Stimulated activated CD4-positive, alpha-beta T cell treated with anti-CD3 and anti-CD28 coated beads, Interleukin-1b, Interleukin-23, amount 100 ng/mL, for 1 hour (primary cell): ENCODE measurements around the gene MUS81.
"Not testable (repeated sequence)": the region's sequence is repeated elsewhere in the genome, so short reads cannot be mapped to it uniquely, and the experiment has no call there.

Source experiments
- DNase-seq, 2 donors: peaks; one replicate each; pipeline ENCODE4 v3.0.0-alpha.2; 2020; ENCODE audit warnings: low read depth in 2 of 2

MUS81 gene

DNA sequence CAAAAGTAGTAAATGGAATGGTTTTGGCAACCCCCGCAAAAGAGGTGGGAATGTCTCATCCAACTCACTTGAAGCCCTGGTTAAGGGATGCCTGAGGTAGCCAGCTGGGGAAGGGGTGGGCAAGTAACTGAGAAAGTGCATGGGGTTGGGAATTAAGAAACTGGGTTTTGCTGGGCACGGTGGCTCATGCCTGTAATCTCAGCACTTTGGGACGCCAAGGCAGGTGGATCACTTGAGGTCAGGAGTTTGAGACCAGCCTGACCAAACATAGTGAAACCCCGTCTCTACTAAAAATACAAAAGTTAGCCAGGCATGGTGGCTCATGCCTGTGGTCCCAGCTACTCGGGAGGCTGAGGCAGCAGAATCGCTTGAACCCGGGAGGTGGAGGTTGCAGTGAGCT is 11.5 kb upstream of the MUS81 start:
- not testable (repeated sequence) for DNase-seq

- DNase-seq, result no peak
Observed at GRCh38 chr11:65849366-65849765, 10.9 kb upstream of the MUS81 start.

DNA sequence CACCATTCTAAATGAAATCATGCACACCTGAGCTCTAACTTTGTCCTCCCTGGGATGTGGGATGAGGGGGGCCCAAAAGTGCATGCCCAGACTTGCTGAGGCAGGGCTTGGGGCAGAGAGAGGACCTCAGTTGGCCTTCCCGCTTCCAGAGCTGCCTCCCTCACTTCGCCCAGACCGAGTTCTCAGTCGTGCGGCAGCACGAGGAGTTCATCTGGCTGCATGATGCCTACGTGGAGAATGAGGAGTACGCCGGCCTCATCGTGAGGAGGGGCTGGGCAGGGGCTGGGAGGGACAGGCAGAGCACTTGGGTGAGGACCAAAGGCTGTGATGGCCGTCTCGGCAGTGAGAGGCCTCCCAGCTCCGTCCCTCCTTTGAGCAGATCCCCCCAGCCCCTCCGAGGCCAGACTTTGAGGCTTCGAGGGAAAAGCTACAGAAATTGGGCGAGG is 10.4 kb upstream of the MUS81 start:
- no peak for DNase-seq

GRCh38 chr11:65850217-65851082 is 9.8 kb upstream of the MUS81 start:
- no peak for DNase-seq

- no peak for DNase-seq
Observed at GRCh38 chr11:65851083-65851579, 9.1 kb upstream of the MUS81 start.

DNA sequence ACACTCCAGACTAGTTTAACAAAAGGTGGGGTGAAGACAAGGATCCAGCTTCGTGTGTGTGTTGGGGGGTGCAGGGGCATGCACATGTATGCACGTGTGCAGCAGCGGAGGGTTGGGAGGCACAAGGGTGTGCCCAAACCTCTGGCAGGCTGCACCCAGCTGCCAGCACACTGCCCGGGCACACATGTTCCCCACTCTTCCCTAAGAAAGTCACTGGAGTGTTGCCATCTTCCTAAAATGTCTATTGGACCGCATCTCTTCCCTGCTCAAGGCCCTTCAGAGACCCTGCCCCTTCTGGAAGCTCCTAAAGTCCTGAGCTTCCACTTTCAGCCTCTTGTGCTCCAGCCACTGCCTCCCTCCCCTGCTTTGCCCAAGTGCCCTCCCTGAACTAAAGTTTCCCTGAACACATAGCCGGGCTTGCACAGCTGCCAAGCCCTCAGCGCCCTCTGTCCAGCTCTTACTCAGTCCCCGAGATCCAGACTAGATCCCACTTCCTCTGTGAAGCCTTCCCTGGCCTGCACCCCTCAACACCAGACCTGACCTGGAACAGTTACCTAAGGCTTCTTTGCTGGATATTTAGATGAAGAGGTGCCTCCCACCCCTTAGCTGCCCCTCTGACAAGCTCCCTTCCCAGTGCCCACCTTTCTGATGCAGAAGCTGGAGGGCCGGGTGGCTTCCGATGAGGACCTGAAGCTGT is 8.3 kb upstream of the MUS81 start:
- DNase-seq, result no peak

DNA sequence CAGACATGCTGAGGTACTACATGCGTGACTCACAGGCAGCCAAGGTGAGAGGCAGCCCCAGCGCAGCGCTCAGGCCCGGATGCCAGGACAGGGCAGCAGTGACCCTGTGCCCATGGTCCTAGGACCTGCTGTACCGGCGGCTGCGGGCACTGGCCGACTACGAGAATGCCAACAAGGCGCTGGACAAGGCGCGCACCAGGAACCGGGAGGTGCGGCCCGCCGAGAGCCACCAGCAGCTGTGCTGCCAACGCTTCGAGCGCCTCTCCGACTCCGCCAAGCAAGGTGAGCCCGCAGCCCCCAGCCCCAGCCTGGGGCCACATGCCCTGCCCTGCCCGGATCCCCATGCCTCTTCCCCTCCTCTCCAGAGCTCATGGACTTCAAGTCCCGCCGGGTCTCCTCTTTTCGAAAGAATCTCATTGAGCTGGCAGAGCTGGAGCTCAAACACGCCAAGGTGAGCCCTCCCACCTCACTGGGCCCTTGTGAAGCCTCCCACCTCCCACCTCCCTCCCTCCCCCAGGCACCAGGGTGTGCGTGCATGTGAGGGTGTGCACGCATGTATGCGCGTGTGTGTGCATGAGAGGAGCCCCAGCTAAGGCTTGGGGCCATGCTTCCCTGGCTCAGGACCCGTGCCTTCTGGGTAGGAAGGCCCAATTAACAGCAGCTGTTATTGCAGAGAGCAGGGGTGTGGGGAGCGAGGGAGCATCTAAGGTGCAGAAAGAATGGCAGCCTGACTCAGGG is 7.6 kb upstream of the MUS81 start:
- no peak for DNase-seq

- no peak for DNase-seq
Observed at GRCh38 chr11:65853246-65853979, 6.8 kb upstream of the MUS81 start.

DNA sequence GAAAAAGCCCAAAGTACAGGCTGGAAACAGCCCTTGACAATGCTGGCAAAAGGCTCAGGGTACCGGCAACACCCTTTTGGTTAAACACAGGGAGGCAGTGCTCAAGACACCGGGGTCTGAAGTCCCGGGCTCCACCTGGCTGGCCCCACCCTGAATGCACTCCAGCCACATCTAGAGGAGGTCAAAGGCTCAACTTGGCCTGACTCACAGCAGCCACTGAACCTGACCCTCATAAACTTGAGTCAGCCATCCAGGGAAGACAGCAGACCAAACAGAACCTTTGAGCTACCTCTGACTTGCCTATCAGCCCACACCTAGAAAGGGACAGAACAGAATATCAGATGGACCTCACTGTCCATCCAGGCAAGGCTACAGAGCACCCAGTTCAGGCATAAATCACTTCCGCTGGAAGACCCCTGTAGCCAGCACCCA is 6.1 kb upstream of the MUS81 start:
- no peak for DNase-seq

DNA sequence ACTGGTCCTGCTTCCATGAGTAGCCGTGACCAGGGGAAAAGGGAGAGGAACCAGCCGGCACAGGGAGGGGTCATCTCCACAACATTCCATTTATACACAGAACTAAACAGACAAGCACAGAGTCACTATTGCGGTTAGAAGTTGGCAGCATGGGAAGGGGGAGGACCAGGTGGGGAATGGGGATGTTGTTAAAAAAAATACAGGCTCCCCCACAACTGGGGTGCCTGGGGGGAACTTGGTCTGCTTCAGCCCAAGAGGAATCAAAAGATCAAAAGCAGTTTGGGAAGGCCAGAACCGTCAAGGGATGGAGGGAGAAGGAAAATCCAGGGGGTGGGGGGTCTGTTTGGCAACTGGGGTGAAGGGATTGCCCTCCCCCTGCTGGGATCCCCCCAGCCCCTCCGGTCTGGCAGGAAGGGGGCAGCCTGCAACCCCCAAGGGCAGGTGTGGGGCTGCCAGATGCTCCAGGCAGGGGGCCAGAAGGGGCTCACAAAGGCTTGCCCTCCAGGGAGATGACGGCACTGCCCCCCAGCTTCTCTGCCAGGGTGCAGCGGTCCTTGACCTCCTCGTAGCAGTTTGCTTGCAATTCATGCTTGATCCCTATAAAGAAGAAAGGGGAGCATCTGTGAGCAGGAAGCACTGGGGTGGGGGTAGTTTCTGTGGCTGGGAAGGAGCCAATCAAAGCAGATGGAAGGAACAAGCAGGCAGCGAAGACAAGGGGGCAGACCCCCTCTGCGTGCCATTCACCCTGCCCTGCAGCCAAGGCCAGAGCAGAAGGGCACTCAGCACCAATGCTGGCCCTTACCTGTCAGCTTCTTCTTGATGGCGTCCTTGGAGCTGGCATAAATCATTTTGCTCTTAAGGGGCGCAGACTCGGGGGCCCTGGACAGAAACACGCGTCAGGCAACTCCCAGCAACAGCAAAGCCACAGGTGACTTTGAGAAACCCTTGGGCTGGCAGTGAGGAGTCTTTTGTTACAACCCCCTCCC is 5.1 kb upstream of the MUS81 start:
- DNase-seq, result no peak

GRCh38 chr11:65855927-65856363 is 4.3 kb upstream of the MUS81 start:
- DNase-seq, result no peak

DNA sequence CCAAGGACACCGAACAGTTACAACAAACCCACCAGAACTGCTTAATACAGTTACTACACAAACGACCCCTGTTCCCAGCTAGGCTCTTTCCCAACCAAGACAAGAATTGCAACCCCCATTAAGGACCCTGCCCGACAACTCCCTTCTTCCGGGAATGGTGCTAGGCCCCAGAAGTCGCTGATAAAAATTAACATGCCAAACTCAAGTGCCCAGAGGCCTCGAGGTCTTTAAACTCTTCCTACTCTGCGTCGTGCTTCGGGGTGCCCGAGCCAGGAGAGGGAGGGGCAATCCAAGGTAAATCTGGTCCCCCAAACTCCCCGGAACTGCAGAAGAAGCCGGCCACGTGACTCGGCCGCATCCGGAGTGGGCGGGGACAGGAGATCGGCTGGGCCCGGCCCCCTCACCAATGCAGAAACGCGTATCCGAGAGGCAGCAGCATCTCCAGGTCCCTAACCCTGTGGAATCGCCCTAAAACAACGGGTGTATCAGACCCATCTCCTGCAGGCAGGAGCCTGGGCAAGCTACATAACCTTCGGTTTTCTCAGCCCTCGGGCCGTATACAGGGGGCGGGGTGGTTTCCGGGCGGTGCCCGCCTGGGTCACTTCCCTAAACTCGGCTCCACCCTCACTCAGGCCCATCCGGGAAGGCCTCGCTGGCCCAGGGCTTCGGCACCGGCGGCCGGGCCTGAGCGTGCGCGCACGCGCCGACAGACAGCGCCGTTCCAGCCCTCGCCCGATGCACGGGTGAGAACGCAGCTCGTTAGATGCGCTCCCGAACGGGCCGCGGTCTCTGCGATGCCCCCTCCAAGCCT is 3.3 kb upstream of the MUS81 start:
- peak; percentile 53 to 70 for DNase-seq

GRCh38 chr11:65857500-65857852 is 2.8 kb upstream of the MUS81 start:
- peak in 1 of 2 donors; percentile 34 for DNase-seq

DNA sequence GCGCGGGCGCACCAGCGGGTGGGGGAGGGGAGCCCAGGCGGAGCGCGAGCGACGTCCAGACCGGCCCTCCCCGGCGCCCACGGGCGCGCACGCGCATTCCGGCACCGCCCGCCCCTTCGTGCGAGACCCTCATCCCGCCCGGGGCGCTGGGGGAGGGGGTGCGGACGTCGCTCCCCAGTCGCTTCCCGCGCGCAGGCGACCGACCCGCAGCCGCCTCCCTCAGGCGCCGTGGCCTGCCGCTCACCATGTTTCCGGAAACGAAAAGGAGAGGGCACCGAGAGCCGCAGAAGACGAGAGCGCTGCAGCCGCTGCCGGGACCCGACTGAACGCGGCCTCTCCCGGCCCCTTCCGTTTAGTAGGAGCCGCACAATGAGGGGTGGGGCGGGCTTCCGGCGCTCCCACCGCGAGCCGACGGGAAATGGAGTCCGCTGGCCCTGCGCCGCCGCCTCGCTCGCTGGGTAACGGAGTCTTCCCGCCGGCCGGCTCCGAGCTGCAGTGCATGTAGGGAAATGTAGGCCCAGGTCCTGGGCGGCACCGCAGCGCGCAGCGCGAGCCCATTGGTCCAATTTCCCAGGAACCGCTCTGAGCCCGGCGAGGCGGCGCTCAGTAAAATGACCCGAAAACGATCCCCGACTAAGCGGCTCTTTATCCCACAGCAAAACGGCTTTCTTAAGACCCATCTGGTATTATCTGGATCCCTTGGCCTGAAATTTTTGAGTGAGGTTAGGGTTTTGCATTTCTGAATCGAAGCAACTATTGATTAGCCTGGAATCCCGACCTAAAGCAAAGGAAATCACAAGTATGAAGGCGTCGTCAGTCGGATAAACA is 2.2 kb upstream of the MUS81 start, which contains the start of gene CFL1:
Gene CFL1 (minus strand): TSS at position 328 of the 828 bp plus-strand sequence. CDS start 81 bp downstream, at position 247.
- peak; percentile 86 to 92 for DNase-seq

- no peak for DNase-seq
Observed at GRCh38 chr11:65858681-65859087, 1.5 kb upstream of the MUS81 start.

- DNase-seq, result peak; percentile 95 to 96
Observed at GRCh38 chr11:65859095-65859811, 980 bp upstream of the MUS81 start.

DNA sequence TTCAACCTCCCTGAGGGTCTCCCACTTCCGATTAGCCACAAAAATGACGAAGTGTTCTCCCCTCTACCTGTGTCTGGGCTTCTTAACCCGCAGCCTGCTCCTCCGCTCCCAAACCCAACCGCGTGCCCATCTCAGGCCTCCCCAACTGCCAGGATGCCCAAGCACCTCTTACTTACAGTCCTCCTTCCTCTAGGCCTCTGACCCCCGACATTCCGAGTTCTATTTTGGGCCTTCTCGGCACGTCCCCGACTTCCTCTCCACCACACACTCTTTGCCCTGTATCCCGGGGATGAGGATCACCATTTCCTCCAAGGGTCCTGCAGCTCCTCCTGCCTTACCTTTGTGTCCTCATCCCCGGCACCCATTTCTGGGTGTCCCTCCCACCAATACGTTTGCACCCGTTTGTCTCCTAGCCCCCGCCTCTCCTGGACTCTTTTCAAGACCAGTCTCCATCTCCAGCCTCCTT is 388 bp upstream of the MUS81 start:
- DNase-seq, result no peak

DNA sequence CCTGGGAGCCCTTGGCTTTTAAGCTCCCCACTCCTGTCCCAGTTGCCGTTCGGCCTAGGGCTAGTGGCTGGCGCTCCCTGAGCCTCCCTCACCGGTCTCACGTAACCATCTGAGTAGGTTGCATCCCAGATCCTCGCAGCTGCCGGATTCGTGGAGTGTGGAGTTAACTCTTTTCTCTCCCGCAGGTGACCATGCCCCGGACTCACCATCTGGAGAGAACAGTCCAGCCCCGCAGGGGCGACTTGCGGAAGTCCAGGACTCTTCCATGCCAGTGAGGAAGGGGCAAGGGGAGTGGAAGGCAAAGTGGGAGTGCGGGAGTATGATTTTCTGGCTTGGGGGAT is 902 bp downstream of the MUS81 start:
- DNase-seq, result no peak
